Stimulated activated CD4-positive, alpha-beta T cell treated with anti-CD3 and anti-CD28 coated beads, Interleukin-2, amount 100 ng/mL, for 4 hours (primary cell): ENCODE results near the gene IHH.

Experiments
- DNase-seq: peaks from one replicate; pipeline ENCODE4 v3.0.0-alpha.2; 2020; ENCODE audit warnings: low read depth

The IHH gene

GRCh38 chr2:219076253-219076652 is 15.5 kb upstream of the IHH start:
- no peak for DNase-seq

DNA sequence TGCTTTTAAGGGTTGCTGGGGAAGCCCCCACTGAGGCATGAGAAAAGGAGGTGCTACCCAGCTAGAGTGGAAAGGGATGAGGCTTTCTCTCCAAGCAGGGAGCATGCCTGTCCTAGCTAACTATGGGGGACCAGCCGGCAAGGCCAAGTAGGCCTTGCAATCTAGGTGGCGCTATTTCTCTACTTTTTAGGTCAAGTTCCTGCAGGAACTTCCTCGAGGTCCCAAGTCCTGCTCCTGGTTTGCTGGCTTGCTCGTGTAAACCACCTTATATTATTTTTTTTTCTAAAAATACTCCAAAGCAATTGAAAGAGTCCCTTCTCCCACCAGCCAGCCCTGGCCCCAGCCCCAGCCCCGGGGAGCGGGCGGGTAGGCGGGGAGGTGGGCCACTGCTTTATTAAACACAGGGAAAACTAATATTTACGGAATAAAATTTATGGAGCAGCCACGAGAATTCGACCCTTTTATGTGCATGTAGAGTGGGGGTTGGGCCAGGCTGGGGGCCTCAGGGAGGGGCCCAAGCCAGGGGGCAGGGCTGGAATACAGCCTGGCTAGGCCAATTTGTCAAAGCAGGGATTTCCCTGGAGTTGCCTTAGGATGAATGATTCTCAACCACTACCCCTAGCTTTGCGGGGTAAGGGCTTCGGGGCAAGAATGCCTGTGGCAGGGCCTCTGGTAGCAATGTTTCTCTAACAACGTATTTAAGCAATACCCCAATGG is 12.8 kb upstream of the IHH start:
- no peak for DNase-seq

- DNase-seq: no peak
Observed at GRCh38 chr2:219072741-219073250, 12.1 kb upstream of the IHH start.

GRCh38 chr2:219071131-219071816 is 10.6 kb upstream of the IHH start:
- no peak for DNase-seq

- DNase-seq: no peak
Observed at GRCh38 chr2:219065484-219065883, 4.8 kb upstream of the IHH start.

GRCh38 chr2:219062081-219062480 is 1.4 kb upstream of the IHH start:
- DNase-seq: no peak

DNA sequence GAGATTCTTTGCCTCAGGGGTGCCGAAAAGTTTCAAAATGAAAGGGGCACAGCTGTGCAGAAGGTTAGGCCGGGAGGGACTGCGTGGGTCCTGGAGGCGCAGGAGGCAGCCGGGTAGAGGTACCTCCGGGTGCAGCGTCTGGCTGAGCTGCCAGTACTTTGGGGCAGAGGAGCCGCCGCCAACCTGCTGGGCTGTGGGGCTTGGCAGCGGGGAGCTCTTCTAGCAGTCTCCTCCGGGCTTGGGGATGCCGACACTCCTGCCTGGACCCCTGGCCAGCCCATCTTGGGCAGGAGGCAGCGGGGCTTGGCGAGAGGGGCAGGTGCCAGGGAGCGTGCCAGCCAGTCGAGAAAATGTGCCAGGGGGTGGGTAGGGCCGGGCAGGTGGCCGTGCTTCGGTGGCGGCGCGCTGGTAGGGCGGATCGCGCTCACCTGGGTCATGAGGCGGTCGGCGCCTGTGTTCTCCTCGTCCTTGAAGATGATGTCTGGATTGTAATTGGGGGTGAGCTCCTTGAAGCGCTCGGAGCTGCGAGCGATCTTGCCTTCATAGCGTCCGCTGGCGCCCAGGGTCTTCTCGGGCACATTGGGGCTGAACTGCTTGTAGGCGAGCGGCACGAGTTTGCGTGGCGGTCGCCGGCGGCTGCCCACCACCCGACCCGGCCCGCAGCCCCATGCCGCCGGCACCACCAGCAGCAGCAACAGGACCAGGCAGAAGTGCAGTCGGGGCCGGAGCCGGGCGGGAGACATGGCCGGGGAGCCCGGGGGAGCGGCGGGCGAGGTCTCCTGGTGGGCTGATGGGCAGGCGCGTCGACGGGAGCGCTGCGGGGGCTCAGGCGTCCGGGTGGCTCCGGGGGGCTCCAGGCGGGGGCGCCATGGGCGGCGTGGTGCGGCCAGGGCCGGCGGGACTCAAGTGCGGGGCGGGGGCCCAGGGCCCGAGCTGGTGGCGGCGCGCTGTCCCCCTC is 717 bp downstream of the IHH start:
- no peak for DNase-seq

DNA sequence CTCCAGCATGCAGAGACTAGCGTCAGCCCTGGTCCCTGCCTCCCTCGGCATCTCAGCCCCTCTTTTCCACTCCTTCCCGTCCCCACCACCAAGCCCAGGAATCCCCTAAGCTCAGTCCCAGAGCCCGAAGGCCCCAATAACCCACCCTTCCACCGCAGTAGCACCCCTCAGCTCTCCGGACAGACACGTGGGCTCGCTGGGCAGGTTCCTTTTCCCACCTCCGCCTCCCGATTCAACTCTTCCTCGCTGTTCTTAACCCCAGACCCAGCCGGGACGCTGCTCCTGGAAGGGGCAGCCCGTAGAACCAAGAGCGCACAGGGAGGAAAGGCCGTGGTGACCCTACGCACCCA is 1.4 kb downstream of the IHH start:
- no peak for DNase-seq

DNA sequence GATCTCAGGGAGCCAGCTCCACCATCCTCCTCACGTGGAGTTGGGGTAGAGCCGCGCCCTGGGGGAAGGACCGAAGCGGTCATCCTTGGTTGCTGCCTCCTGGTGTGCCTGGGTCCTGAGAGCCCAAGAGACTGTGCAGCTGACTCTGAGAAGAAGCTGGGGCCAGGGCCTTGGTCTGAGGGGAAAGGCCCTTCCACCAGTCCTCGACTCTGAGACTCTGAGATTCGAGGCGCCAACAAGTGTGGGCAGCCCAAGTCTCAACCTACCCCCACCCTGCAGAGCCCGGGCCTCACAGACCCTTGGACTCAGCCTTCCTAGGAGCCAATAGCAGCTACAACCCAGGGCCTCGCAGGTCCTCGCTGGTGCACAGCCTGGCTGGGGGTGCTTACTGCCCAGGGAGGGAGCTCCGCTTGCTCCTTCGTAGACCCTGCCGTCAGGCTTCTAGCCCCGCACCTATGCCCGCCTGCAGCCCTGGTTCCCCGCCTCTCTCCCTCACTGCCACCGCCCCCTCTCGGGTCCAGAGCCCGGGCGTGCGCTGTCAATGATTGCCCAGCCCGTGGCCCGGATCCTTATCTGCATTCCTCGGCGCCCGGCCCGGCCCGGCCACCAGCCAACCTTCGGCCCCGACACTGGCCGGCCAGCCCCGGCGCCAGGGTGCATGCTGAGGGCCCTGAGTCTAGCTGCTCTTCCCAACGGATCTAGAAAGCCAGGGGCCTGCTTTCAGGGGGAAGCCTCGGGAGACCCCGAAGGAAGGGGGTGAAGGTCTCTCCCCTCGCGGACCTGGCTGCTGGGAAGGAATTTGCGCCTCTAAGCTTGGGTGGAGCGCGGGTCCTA is 2.0 kb downstream of the IHH start:
- DNase-seq: no peak

DNA sequence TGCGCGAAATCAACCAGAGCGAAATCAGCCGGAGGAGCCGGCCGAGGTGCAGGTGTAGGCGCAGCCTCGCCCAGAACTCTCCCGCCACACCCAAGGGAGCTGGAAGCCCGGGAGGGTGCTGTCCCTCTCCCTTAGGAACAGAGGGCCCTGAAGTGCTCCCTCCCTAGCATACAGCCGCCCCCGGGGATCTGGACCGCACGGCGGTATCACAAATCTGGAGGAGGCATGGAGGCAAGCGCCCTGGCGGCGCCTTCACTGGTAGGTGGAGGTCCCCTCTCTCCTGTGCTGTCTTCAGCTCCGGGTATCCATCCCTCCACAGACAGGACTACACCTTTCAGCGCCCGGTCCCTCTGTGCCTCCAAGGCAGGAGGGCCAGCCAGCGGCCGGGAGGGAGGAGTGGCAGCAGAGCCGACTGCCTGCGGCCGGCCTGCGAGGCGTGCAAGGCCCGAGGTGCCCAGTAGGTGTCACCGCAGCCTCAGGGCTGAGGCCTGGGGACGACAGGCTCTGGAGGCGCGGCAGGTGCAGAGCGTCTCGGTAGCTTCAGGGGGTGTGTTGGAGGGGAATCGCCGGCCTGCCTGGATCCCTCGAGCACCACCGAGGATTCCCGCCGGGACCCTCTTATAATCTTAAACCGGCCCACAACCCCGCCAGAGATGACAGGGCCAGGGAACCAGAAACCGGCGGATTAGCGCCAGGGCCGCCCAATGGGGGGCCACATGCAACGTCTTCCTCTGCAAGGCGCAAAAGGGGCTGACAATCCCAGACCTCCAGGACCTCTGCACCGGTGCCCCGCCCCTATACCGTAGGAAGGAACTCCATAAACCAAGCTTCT is 2.8 kb downstream of the IHH start:
- peak; percentile 55 for DNase-seq

- DNase-seq: no peak
Observed at GRCh38 chr2:219056896-219057708, 3.6 kb downstream of the IHH start.

- no peak for DNase-seq
Observed at GRCh38 chr2:219056176-219056895, 4.4 kb downstream of the IHH start.

- DNase-seq: no peak
Observed at GRCh38 chr2:219054956-219055903, 5.5 kb downstream of the IHH start.

GRCh38 chr2:219049282-219049681 is 11.4 kb downstream of the IHH start:
- no peak for DNase-seq

GRCh38 chr2:219045937-219046550 is 14.7 kb downstream of the IHH start:
- DNase-seq: no peak

DNA sequence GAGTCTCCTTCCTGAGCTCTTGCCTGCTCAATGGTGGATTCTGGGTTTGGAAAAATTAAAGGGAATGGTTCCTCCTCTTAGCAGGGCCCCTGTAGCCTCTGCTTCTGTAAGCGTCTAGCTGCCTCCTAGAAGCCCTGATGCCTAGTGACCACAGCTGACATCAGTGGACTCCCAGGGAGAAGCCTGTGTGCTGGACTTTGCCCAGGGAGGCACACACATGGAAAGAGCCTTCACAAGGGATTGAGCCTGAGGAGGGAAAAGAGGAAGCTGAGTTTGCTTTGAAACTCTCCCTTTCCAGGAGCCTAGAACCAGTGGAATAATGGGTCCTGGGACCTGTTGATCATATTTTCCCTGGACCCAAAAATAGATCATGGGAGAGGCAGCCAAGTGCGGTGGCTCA is 18.0 kb downstream of the IHH start:
- no peak for DNase-seq

- no peak for DNase-seq
Observed at GRCh38 chr2:219042157-219042556, 18.6 kb downstream of the IHH start.

GRCh38 chr2:219041252-219041651 is 19.5 kb downstream of the IHH start, which contains the start of gene CFAP65:
CFAP65 (minus strand) TSS chr2:219041516; CDS start chr2:219039048, 2,468 bp downstream.
- no peak for DNase-seq
